CD8-positive, alpha-beta memory T cell (primary cell): ENCODE measurements around the gene GRK1. TPM values are rescaled to one million over a fixed set of nuclear protein-coding genes. Genes with fewer than 3 reads are reported as not detected.

ENCODE experiments used
- CTCF ChIA-PET: fragments of 350-600 bp; sonication (Branson Sonifier 250); formaldehyde crosslinking; loops from one replicate; lab custom pipeline; 2021; ENCODE audit warnings: antibody characterized with exemption; lab: Charles Lee
- POLR2A ChIA-PET: fragments of 350-600 bp; sonication (Branson Sonifier 250); formaldehyde crosslinking; loops from one replicate; lab custom pipeline; 2021; ENCODE audit warnings: antibody characterized with exemption; lab: Charles Lee
- DNase-seq, 5 donors: peaks; one replicate each; pipeline versions ENCODE4 v3.0.0 to v3.0.0-alpha.2; 2020 to 2022; ENCODE audit warnings: mixed read lengths in 1 of 5
- H3K27ac ChIP-seq: one replicate; pipeline ENCODE4 v1.7.0; 2013; ENCODE audit warnings: low read depth, mild to moderate bottlenecking, low read length, moderate library complexity
- H3K27me3 ChIP-seq: 2 replicates; pipeline ENCODE4 v1.7.0; 2013; ENCODE audit warnings: low read length, mild to moderate bottlenecking; ENCODE audit not compliant: insufficient read depth, poor library complexity, severe bottlenecking
- H3K36me3 ChIP-seq: 2 replicates; pipeline ENCODE4 v1.7.0; 2013; ENCODE audit warnings: mild to moderate bottlenecking, low read length, moderate library complexity; ENCODE audit not compliant: insufficient read depth
- H3K4me1 ChIP-seq: 2 replicates; pipeline ENCODE4 v1.7.0; 2013; ENCODE audit warnings: mild to moderate bottlenecking, low read length, moderate library complexity; ENCODE audit not compliant: insufficient read depth
- H3K4me3 ChIP-seq: 2 replicates; pipeline ENCODE4 v1.7.0; 2013; ENCODE audit warnings: mild to moderate bottlenecking, low read length
- H3K9me3 ChIP-seq: 2 replicates; pipeline ENCODE4 v1.7.0; 2013; ENCODE audit warnings: mild to moderate bottlenecking, low read length
- H3K27ac Mint-ChIP-seq, 8 donors: one replicate each; pipeline ENCODE4 v1.8.0; 2020 to 2021; ENCODE audit warnings: mixed read lengths in 8 of 8, mild to moderate bottlenecking in 6 of 8, inconsistent platforms in 3 of 8, moderate library complexity in 3 of 8
- H3K27me3 Mint-ChIP-seq, 2 donors: one replicate each; pipeline ENCODE4 v1.8.0; 2020 to 2021; ENCODE audit warnings: mixed read lengths in 2 of 2, mild to moderate bottlenecking in 1 of 2, moderate library complexity in 1 of 2
- H3K36me3 Mint-ChIP-seq, 3 donors: one replicate each; pipeline ENCODE4 v1.8.0; 2020 to 2021; ENCODE audit warnings: mixed read lengths in 3 of 3, inconsistent platforms in 1 of 3, mild to moderate bottlenecking in 1 of 3
- H3K4me1 Mint-ChIP-seq, 3 donors: one replicate each; pipeline ENCODE4 v1.8.0; 2020 to 2021; ENCODE audit warnings: mixed read lengths in 3 of 3, inconsistent platforms in 1 of 3, mild to moderate bottlenecking in 1 of 3
- H3K4me3 Mint-ChIP-seq, 7 donors: one replicate each; pipeline ENCODE4 v1.8.0; 2020 to 2021; ENCODE audit warnings: mixed read lengths in 7 of 7, mild to moderate bottlenecking in 6 of 7, moderate library complexity in 4 of 7, inconsistent platforms in 2 of 7
- H3K9me3 Mint-ChIP-seq, 5 donors: one replicate each; pipeline ENCODE4 v1.8.0; 2020 to 2022; ENCODE audit warnings: mixed read lengths in 5 of 5, mild to moderate bottlenecking in 3 of 5, moderate library complexity in 2 of 5, inconsistent platforms in 1 of 5
- polyA plus RNA-seq: library from polyadenylated mRNA; unstranded; fragments of 300-500 nt; fragmentation: Illumina TruSeq; gene quantifications from one replicate; pipeline ENCODE4 v1.2.3, GENCODE V29; 2021
- total RNA-seq, 2 experiments: library from RNA; stranded (reverse); gene quantifications; one replicate each; pipeline ENCODE4 v1.2.3, GENCODE V29; 2021

Gene GRK1
- total and polyA plus RNA-seq, 3 experiments from 2014 or later: not detected

DNA sequence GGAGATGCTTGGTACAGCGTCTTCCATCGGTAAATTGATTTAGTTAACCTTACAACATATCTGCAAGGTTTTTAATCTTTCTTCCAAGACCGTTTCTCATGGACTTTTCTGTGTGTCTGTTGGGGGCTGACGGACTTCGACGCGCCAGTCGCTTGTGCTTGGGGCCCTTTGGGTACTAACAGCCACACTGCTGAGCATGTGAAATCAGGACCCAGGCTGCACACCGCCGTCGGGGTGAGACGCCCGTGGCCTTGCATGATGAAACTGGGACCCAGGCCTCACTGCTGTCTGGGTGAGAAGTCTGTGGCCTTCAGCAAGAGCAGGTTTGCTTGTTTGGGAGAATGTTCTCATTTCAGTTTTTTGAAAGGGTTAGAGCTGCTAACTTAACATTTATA lies 18.8 kb upstream of the GRK1 start:
- Mint-ChIP-seq H3K4me1 (peaks cover 11 to 14% (median 13%) of the 10 kb centered on the region in 3 donors), H3K27me3 (peaks cover 0 to 2% of the 10 kb centered on the region in 2 donors), H3K4me3 (no peak overlapping the region), H3K36me3 (peaks cover 0 to 2% (median 0%) of the 10 kb centered on the region in 3 donors), H3K9me3 (no peaks in the 10 kb centered on the region), H3K27ac (no peak overlapping the region)
- ChIA-PET CTCF (no interaction called here), POLR2A (no interaction called here)
- Histone ChIP-seq H3K4me3 (no peak overlapping the region), H3K4me1 (peaks cover 4% of the 10 kb centered on the region), H3K9me3 (no peaks in the 10 kb centered on the region), H3K36me3 (no peaks in the 10 kb centered on the region), H3K27ac (no peak overlapping the region), H3K27me3 (no peaks in the 10 kb centered on the region)
- peak in 1 of 5 donors; percentile 25 for DNase-seq

DNA sequence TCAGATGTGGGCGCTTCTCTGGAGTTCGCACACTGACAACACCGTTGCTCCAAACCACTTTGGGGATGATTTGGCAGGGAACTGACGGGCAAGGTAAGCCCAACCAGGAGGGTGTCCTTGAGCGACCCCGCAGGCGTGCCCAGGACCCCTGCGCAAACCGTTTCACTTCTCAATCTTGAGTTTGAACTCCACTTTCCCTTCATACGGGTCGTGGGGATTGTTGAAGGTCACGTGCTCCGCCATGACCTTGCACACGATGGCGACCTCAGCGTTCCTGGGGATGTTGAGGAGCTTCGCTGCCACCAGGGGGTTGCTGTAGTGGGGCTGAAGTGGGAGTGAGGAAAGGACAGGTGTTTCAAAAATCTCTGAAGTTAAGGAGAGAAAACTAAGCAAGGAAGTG lies 17.8 kb upstream of the GRK1 start:
- H3K4me3 Mint-ChIP-seq: no peak overlapping the region
- Histone ChIP-seq H3K4me1 (peaks cover 12% of the 10 kb centered on the region), H3K4me3 (no peak overlapping the region), H3K27me3 (no peaks in the 10 kb centered on the region), H3K9me3 (no peaks in the 10 kb centered on the region), H3K36me3 (no peaks in the 10 kb centered on the region), H3K27ac (no peak overlapping the region)
- POLR2A ChIA-PET: no interaction called here
- peaks cover 0 to 2% of the 10 kb centered on the region in 2 donors for H3K27me3 Mint-ChIP-seq
- H3K36me3 Mint-ChIP-seq: peaks cover 0 to 2% (median 0%) of the 10 kb centered on the region in 3 donors
- no peak for DNase-seq
- CTCF ChIA-PET: no interaction called here
- H3K9me3 Mint-ChIP-seq: no peaks in the 10 kb centered on the region
- H3K27ac Mint-ChIP-seq: no peak overlapping the region
- H3K4me1 Mint-ChIP-seq: peaks cover 19 to 24% (median 23%) of the 10 kb centered on the region in 3 donors

DNA sequence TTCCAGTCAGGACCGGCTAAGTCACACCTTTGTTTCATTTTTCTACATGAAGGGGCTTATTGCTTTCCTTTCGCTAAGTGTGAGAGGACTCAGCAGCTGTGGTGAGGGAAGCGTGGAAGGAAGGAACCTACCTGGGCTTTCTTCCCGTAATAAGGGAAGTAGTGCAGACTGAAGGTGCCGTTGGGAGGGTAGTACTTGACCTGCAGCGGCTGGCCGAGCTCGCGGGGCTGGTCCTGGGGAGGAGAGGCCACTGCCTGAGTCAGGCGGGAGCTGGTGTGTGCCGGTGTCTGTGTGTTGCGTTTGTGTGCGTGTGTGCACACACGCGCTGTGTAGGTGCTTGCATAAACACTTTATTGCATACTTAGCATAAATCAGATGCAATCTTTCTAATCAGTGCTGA lies 16.7 kb upstream of the GRK1 start:
- CTCF ChIA-PET: no interaction called here
- Histone ChIP-seq H3K4me3 (no peak overlapping the region), H3K9me3 (no peaks in the 10 kb centered on the region), H3K4me1 (peaks cover 12% of the 10 kb centered on the region), H3K36me3 (no peaks in the 10 kb centered on the region), H3K27me3 (no peaks in the 10 kb centered on the region), H3K27ac (no peak overlapping the region)
- POLR2A ChIA-PET: no interaction called here
- H3K4me3 Mint-ChIP-seq: no peak overlapping the region
- H3K36me3 Mint-ChIP-seq: peaks cover 0 to 2% (median 0%) of the 10 kb centered on the region in 3 donors
- DNase-seq: no peak
- peaks cover 0 to 2% of the 10 kb centered on the region in 2 donors for H3K27me3 Mint-ChIP-seq
- H3K4me1 Mint-ChIP-seq: peaks cover 20 to 25% (median 24%) of the 10 kb centered on the region in 3 donors
- H3K9me3 Mint-ChIP-seq: no peaks in the 10 kb centered on the region
- H3K27ac Mint-ChIP-seq: no peak overlapping the region

DNA sequence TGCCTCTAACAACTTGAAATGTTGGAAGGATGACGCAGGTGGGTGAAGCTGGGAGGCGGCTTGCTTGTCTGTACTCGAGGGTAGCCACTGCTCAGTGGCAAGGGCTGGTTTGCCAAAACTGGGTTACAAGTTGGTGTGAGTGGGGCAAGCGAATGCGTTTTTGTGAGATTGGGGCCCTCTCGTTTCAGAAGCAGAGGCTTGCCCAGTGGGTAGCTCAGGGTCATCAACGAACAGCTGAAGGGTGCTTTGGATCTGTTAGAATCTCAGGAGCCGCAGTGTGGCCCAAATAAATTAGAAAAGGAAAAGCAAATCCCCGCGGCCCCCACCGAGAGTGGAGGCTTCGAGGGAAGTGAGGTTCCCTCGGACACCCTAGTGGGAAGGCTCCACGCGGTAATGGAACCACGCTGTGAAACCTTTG lies 16.3 kb upstream of the GRK1 start:
- H3K9me3 Mint-ChIP-seq: no peaks in the 10 kb centered on the region
- H3K4me1 ChIP-seq: peaks cover 12% of the 10 kb centered on the region
- no peak overlapping the region for H3K27ac Mint-ChIP-seq
- peaks cover 20 to 25% (median 24%) of the 10 kb centered on the region in 3 donors for H3K4me1 Mint-ChIP-seq
- CTCF ChIA-PET: interaction anchor here (1.6 kb wide), 1 partner anchor 10 kb away, joined by 4 read pairs; no protein-coding TSS in a partner anchor
- POLR2A ChIA-PET: no interaction called here
- H3K4me3 ChIP-seq: no peak overlapping the region
- peak in 1 of 5 donors; percentile 11 for DNase-seq
- no peak overlapping the region for H3K27ac ChIP-seq
- peaks cover 0 to 2% (median 0%) of the 10 kb centered on the region in 3 donors for H3K36me3 Mint-ChIP-seq
- H3K9me3 ChIP-seq: no peaks in the 10 kb centered on the region
- H3K36me3 ChIP-seq: no peaks in the 10 kb centered on the region
- no peak overlapping the region for H3K4me3 Mint-ChIP-seq
- H3K27me3 Mint-ChIP-seq: peaks cover 0 to 2% of the 10 kb centered on the region in 2 donors
- H3K27me3 ChIP-seq: no peaks in the 10 kb centered on the region

DNA sequence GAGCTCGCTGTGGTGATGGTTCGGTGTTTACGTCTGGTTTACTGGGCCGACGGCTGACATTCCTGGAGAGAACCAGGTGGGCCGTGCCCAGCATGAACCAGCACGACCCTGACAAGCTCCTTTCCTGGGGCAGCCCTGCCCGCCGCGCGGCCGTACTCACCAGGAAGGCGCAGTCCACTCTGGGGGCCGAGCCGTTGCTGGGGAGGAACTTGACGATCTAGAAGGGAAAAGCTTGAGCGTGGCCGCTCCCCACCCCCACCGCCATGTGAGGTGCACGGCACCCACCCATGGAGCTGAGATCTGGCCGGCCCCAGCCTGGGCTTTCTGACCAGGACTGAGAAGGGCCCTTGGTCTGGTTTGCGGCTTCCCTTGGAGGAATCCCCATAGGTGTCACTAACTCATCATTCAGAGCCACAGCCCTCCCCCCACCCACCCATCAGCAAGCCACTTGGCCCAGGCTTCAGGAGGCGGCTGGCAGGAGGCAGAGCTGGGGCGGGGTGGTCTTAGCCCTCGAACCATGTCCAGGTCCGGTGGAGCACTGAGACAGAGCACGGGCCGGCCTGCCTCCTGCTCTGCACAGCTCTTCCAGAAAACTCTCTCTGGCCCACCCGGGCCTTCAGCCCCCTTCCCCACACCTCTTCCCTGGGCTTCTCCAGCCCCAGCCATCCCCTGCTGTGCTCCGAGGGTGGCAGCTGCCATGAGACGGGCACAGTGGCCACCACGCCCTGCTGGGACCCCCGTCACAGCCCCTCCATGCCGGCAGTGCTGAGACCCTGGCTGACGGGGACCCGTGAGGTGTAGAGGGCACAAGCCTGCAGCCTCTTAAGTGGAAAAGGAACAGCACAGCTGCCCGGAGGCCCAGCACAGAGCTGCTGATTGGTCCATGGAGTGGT lies 15.3 kb upstream of the GRK1 start:
- Mint-ChIP-seq H3K27ac (no peak overlapping the region), H3K36me3 (peaks cover 0 to 2% (median 0%) of the 10 kb centered on the region in 3 donors), H3K27me3 (peaks cover 0 to 2% of the 10 kb centered on the region in 2 donors), H3K4me1 (peaks cover 13 to 18% (median 15%) of the 10 kb centered on the region in 3 donors), H3K4me3 (no peak overlapping the region), H3K9me3 (no peaks in the 10 kb centered on the region)
- Histone ChIP-seq H3K27me3 (no peaks in the 10 kb centered on the region), H3K4me1 (peaks cover 12% of the 10 kb centered on the region), H3K9me3 (no peaks in the 10 kb centered on the region), H3K27ac (no peak overlapping the region), H3K36me3 (no peaks in the 10 kb centered on the region), H3K4me3 (no peak overlapping the region)
- POLR2A ChIA-PET: no interaction called here
- DNase-seq: peak in 1 of 5 donors; percentile 39
- CTCF ChIA-PET: interaction anchor here (1.6 kb wide), 1 partner anchor 9 kb away, joined by 4 read pairs; no protein-coding TSS in a partner anchor

DNA sequence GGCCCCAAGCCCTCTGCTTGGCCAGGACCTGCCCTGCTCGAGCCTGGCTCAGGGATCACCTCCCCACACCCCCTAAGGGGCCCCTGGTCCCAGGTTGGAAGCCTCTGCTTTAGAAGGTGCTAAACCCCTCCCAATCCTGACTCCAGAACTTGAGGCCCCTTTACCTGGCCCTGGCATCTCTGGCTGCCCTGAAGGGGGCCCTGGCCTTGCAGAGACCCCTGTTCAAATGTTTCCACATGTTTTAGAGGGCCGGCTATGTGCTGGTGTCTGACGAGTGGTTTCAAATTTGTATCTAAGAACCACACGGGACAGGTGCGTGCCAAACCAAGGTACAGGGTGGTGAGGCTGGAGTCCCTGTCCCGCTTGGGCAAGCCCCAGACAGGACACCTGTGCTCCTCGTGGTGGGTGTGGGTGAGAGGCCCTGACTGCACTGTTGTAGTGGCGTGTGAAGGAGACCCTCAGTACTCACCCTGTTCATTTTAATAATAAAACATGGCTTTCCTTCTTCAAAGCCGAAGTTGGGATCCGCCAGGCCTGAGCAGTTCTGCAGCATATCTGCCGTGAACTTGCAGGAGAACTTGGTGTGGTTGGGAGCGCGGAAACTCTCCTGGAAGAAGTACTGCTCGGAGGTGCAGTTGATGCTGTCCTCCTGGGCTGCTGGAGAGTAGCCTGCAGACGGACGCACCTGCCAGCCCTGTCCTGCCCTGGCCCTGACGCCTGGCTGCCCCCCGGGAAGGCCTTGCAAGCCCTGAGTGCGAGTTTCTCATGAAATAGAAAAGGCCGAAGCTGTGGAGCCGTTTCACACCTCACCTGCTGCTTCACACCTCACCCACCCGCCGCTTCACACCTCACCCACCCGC lies 14.4 kb upstream of the GRK1 start:
- no peaks in the 10 kb centered on the region for H3K9me3 Mint-ChIP-seq
- DNase-seq: peak in 1 of 5 donors; percentile 18
- H3K36me3 Mint-ChIP-seq: peaks cover 0 to 2% (median 0%) of the 10 kb centered on the region in 3 donors

DNA sequence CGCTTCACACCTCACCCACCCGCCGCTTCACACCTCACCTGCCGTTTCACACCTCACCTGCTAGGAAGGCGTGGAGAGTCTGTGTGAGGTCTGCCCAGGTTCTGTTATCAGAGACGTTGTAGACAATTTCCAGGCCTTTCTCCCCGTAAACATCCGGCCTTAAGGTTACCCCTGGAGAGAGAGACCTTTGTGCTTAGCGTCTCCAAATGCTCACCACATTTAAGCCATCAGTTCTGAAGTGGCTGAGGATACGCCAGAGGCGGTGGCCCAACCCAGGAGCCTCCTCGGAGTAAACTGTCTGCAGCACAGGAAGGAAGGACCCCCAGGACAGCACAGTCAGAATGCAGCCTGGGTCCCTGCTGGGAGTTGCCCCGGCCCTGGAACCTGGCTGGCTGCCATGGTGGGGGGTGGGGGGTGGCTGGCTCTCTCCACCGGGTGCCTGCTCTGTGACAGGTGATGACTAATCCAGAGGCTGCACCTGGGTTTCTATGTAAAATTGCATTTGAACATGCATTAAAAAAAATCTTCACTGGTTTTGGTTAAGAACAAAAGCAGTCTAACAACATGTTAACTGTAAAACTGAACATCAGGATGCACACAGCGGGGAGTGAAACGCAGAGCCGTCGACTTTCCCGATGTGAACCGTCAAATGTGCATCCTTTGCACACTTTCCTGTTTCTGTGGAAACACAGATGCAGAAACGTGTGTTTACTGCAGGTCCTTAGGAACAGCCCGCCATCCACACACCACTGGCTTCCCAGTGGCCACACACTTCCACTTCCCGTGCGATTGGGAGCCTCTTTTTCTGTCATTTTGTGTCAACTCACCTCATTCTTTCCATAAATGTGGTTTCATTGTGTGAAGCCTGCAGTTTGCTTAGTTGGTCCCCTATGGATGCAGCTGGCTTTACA lies 13.5 kb upstream of the GRK1 start:
- Histone ChIP-seq H3K36me3 (no peaks in the 10 kb centered on the region), H3K27me3 (no peaks in the 10 kb centered on the region), H3K9me3 (no peaks in the 10 kb centered on the region), H3K27ac (no peak overlapping the region), H3K4me1 (peaks cover 8% of the 10 kb centered on the region), H3K4me3 (no peak overlapping the region)
- Mint-ChIP-seq H3K27ac (peak overlapping the region; percentile 68 to 91 (median 81)), H3K9me3 (no peaks in the 10 kb centered on the region), H3K4me1 (peaks cover 10 to 13% (median 13%) of the 10 kb centered on the region in 3 donors), H3K27me3 (no peaks in the 10 kb centered on the region), H3K36me3 (peaks cover 0 to under 1% (median 0%) of the 10 kb centered on the region in 3 donors), H3K4me3 (peak overlapping the region in 4 of 7 donors; percentile 19 to 52 (median 44))
- peak in 2 of 5 donors; percentile 13 to 55 for DNase-seq
- ChIA-PET POLR2A (no interaction called here), CTCF (no interaction called here)

More for the DNA sequence above, 14.4 kb upstream of the GRK1 start:
- Histone ChIP-seq H3K27me3 (no peaks in the 10 kb centered on the region), H3K9me3 (no peaks in the 10 kb centered on the region), H3K27ac (no peak overlapping the region), H3K4me3 (no peak overlapping the region), H3K36me3 (no peaks in the 10 kb centered on the region), H3K4me1 (peaks cover 8% of the 10 kb centered on the region)
- H3K27me3 Mint-ChIP-seq: peaks cover 0 to 2% of the 10 kb centered on the region in 2 donors
- peaks cover 10 to 13% (median 13%) of the 10 kb centered on the region in 3 donors for H3K4me1 Mint-ChIP-seq
- no peak overlapping the region for H3K4me3 Mint-ChIP-seq
- ChIA-PET POLR2A (no interaction called here), CTCF (interaction anchor here (1.6 kb wide), 1 partner anchor 8 kb away, joined by 4 read pairs; no protein-coding TSS in a partner anchor)
- peak overlapping the region in 6 of 8 donors; percentile 66 to 91 (median 78) for H3K27ac Mint-ChIP-seq
